ENCODE measurements around the gene C16orf96. TPM values are rescaled to one million over a fixed set of nuclear protein-coding genes. Genes with fewer than 3 reads are reported as not detected.
"Not testable (repeated sequence)": the region's sequence is repeated elsewhere in the genome, so short reads cannot be mapped to it uniquely, and the experiment has no call there.

C16orf96 gene
- polyA plus RNA-seq, 3 donors: 0.16 to 0.27 (median 0.24) TPM

- no peak for DNase-seq (ENCODE audit: extremely low read depth in 1 of 11, low read depth in 9 of 11, low spot score in 4 of 11)
Measured at GRCh38 chr16:4548124-4548523, 8.0 kb upstream of the C16orf96 start.

GRCh38 chr16:4550591-4550990, 5.5 kb upstream of the C16orf96 start:
- no peak for DNase-seq (ENCODE audit: extremely low read depth in 1 of 11, low read depth in 9 of 11, low spot score in 4 of 11)

- no peak for DNase-seq (ENCODE audit: extremely low read depth in 1 of 11, low read depth in 9 of 11, low spot score in 4 of 11)
Measured at GRCh38 chr16:4552541-4552940, 3.6 kb upstream of the C16orf96 start.

GRCh38 chr16:4556580-4556979, 440 bp downstream of the C16orf96 start:
- no peak for DNase-seq (ENCODE audit: extremely low read depth in 1 of 11, low read depth in 9 of 11, low spot score in 4 of 11)

GRCh38 chr16:4557973-4558372, 1.8 kb downstream of the C16orf96 start:
- no peak for DNase-seq (ENCODE audit: extremely low read depth in 1 of 11, low read depth in 9 of 11, low spot score in 4 of 11)

- DNase-seq (ENCODE audit: extremely low read depth in 1 of 11, low read depth in 9 of 11, low spot score in 4 of 11): no peak
Measured at GRCh38 chr16:4561596-4561995, 5.5 kb downstream of the C16orf96 start.

- no peak for DNase-seq (ENCODE audit: extremely low read depth in 1 of 11, low read depth in 9 of 11, low spot score in 4 of 11)
Measured at GRCh38 chr16:4564661-4565267, 8.6 kb downstream of the C16orf96 start.

GRCh38 chr16:4566144-4566543, 10.0 kb downstream of the C16orf96 start:
- no peak for DNase-seq (ENCODE audit: extremely low read depth in 1 of 11, low read depth in 9 of 11, low spot score in 4 of 11)

GRCh38 chr16:4570086-4570485, 13.9 kb downstream of the C16orf96 start:
- DNase-seq (ENCODE audit: extremely low read depth in 1 of 11, low read depth in 9 of 11, low spot score in 4 of 11): no peak

- no peak for DNase-seq (ENCODE audit: extremely low read depth in 1 of 11, low read depth in 9 of 11, low spot score in 4 of 11)
Measured at GRCh38 chr16:4570688-4571321, 14.7 kb downstream of the C16orf96 start.

- DNase-seq (ENCODE audit: extremely low read depth in 1 of 11, low read depth in 9 of 11, low spot score in 4 of 11): peak in 8 of 11 donors; percentile 46 to 63 (median 55)
Measured at GRCh38 chr16:4572715-4573114, 16.6 kb downstream of the C16orf96 start.

- DNase-seq (ENCODE audit: extremely low read depth in 1 of 11, low read depth in 9 of 11, low spot score in 4 of 11): not testable (repeated sequence)
Measured at GRCh38 chr16:4573926-4574325, 17.8 kb downstream of the C16orf96 start.

GRCh38 chr16:4574919-4575705, 19.0 kb downstream of the C16orf96 start:
- DNase-seq (ENCODE audit: extremely low read depth in 1 of 11, low read depth in 9 of 11, low spot score in 4 of 11): no peak

GRCh38 chr16:4576008-4576407, 19.9 kb downstream of the C16orf96 start:
- DNase-seq (ENCODE audit: extremely low read depth in 1 of 11, low read depth in 9 of 11, low spot score in 4 of 11): no peak

- DNase-seq (ENCODE audit: extremely low read depth in 1 of 11, low read depth in 9 of 11, low spot score in 4 of 11): no peak
Measured at GRCh38 chr16:4578961-4579530, 22.9 kb downstream of the C16orf96 start.

GRCh38 chr16:4580250-4580649, 24.1 kb downstream of the C16orf96 start:
- DNase-seq (ENCODE audit: extremely low read depth in 1 of 11, low read depth in 9 of 11, low spot score in 4 of 11): no peak

- DNase-seq (ENCODE audit: extremely low read depth in 1 of 11, low read depth in 9 of 11, low spot score in 4 of 11): no peak
Measured at GRCh38 chr16:4583906-4584305, 27.8 kb downstream of the C16orf96 start.

- DNase-seq (ENCODE audit: extremely low read depth in 1 of 11, low read depth in 9 of 11, low spot score in 4 of 11): no peak
Measured at GRCh38 chr16:4586291-4586690, 30.2 kb downstream of the C16orf96 start.

- DNase-seq (ENCODE audit: extremely low read depth in 1 of 11, low read depth in 9 of 11, low spot score in 4 of 11): no peak
Measured at GRCh38 chr16:4588386-4588785, 32.2 kb downstream of the C16orf96 start.

- no peak for DNase-seq (ENCODE audit: extremely low read depth in 1 of 11, low read depth in 9 of 11, low spot score in 4 of 11)
Measured at GRCh38 chr16:4588961-4589360, 32.8 kb downstream of the C16orf96 start.
